DND-41 (cell line): ENCODE measurements around the gene GNAT1.

ENCODE experiments used
- ATAC-seq: fragments of 200-7000 bp; cut with Tn5 transposase; 3 replicates; pipeline ENCODE4 v1.9.1; 2021; ENCODE audit warnings: low read depth; ENCODE audit not compliant: insufficient read depth
- DNase-seq: peaks from one replicate; pipeline ENCODE4 v3.0.0-alpha.2; 2020
- H2AFZ ChIP-seq: 2 replicates; pipeline ENCODE4 v1.6.0; 2012; ENCODE audit warnings: low read depth, low read length
- H3K27ac ChIP-seq: 2 replicates; pipeline ENCODE4 v1.5.1; 2012; ENCODE audit warnings: low read length, inconsistent platforms
- H3K27me3 ChIP-seq: fragments of 200-600 bp; sonication (generic); 2 replicates; pipeline ENCODE4 v1.6.0; 2012; ENCODE audit warnings: low read length, mild to moderate bottlenecking, inconsistent platforms; ENCODE audit not compliant: insufficient read depth, poor library complexity
- H3K36me3 ChIP-seq: 2 replicates; pipeline ENCODE4 v1.5.1; 2012; ENCODE audit warnings: low read length, inconsistent platforms; ENCODE audit not compliant: insufficient read depth
- H3K4me1 ChIP-seq: 2 replicates; pipeline ENCODE4 v1.5.1; 2012; ENCODE audit warnings: mild to moderate bottlenecking, low read length; ENCODE audit not compliant: insufficient read depth
- H3K4me2 ChIP-seq: 2 replicates; pipeline ENCODE4 v1.6.0; 2012; ENCODE audit warnings: mild to moderate bottlenecking, moderate library complexity, low read length, inconsistent platforms; ENCODE audit not compliant: insufficient read depth
- H3K4me3 ChIP-seq, 2 experiments: fragments of 200-600 bp in 1 of 2; shearing (Covaris generic) in 1 of 2; 2 replicates each; pipeline ENCODE4 v1.5.1; 2012 to 2016; ENCODE audit warnings: inconsistent platforms in 2 of 2, low read length in 2 of 2, mild to moderate bottlenecking in 2 of 2, low read depth in 1 of 2, moderate library complexity in 1 of 2
- H3K79me2 ChIP-seq: 2 replicates; pipeline ENCODE4 v1.6.0; 2012; ENCODE audit warnings: low read length, inconsistent platforms; ENCODE audit not compliant: insufficient read depth
- H3K9ac ChIP-seq: 2 replicates; pipeline ENCODE4 v1.6.0; 2012; ENCODE audit warnings: low read depth, mild to moderate bottlenecking, inconsistent platforms, low read length, moderate library complexity
- H3K9me3 ChIP-seq: 2 replicates; pipeline ENCODE4 v1.5.1; 2012; ENCODE audit warnings: low read length, moderate library complexity, mild to moderate bottlenecking, inconsistent platforms; ENCODE audit not compliant: insufficient read depth, severe bottlenecking
- H4K20me1 ChIP-seq: 2 replicates; pipeline ENCODE4 v1.6.0; 2012; ENCODE audit warnings: low read length; ENCODE audit not compliant: insufficient read depth
- EZH2 ChIP-seq: IDR thresholded peaks from 3 replicates; pipeline ENCODE4 v1.6.1; 2012; ENCODE audit warnings: borderline replicate concordance, low read depth, mild to moderate bottlenecking, moderate library complexity, low read length, inconsistent platforms; ENCODE audit not compliant: severe bottlenecking
- TF ChIP-seq, protein P1 (sequence below): IDR thresholded peaks from 2 replicates; pipeline ENCODE4 v1.5.1; 2012; ENCODE audit warnings: borderline replicate concordance, low read length, moderate library complexity, mild to moderate bottlenecking; ENCODE audit not compliant: poor library complexity, severe bottlenecking; ENCODE audit errors: extremely low read depth

GNAT1 gene

DNA sequence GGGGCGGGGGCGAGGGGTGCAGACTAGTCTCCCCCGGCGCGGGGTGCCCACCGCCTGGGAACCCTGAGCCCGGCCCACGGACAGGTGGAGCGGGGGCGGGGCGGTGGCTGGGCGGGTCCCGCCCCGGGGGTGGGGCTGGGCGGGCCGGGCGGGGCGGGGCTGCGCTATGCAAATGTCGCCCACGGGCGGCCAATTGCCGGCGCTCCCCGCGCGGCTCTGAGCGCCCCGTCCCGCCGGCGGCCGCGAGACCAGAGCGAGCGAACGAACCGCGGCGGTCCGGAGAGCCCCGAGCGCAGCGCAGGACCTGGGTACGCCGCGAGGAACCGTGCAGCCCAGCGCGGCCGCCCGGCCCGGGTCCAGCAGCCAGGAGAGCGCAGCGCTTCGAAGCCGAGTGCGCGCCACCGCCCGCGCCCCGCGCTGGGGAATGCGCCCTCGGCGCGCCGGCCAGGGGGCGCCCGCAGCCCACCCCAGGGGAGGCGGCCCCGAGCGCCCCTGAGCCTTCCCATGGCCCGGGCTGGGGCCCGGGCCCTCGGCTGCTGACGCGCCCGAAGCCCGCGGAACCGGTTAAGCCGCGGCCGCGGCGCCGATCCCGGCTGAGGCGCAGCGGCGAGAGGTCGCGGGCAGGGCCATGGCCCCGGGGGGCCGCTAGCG lies 36.4 kb upstream of the GNAT1 start, which contains the start of gene SEMA3F:
Gene SEMA3F, plus strand, starts transcription at position 485 of the 651 bp plus-strand sequence. CDS start 4,299 bp downstream, outside the sequence.
- Histone ChIP-seq H3K27ac (no peak within 1 kb of the TSS), H3K4me3 (no peak within 1 kb of the TSS), H3K27me3 (no peaks in the 10 kb centered on the region), H4K20me1 (no peaks in the 10 kb centered on the region), H3K9me3 (no peaks in the 10 kb centered on the region), H3K4me2 (no peak within 1 kb of the TSS), H3K4me1 (no peaks in the 10 kb centered on the region), H3K9ac (no peak within 1 kb of the TSS), H2AFZ (no peak within 1 kb of the TSS), H3K36me3 (no peaks in the 10 kb centered on the region), H3K79me2 (no peaks in the 10 kb centered on the region)
- TF ChIP-seq, protein P1, sequence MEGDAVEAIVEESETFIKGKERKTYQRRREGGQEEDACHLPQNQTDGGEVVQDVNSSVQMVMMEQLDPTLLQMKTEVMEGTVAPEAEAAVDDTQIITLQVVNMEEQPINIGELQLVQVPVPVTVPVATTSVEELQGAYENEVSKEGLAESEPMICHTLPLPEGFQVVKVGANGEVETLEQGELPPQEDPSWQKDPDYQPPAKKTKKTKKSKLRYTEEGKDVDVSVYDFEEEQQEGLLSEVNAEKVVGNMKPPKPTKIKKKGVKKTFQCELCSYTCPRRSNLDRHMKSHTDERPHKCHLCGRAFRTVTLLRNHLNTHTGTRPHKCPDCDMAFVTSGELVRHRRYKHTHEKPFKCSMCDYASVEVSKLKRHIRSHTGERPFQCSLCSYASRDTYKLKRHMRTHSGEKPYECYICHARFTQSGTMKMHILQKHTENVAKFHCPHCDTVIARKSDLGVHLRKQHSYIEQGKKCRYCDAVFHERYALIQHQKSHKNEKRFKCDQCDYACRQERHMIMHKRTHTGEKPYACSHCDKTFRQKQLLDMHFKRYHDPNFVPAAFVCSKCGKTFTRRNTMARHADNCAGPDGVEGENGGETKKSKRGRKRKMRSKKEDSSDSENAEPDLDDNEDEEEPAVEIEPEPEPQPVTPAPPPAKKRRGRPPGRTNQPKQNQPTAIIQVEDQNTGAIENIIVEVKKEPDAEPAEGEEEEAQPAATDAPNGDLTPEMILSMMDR, result no peak
- TF ChIP-seq EZH2, result no peak
- ATAC-seq, result no peak
- no peak for DNase-seq

DNA sequence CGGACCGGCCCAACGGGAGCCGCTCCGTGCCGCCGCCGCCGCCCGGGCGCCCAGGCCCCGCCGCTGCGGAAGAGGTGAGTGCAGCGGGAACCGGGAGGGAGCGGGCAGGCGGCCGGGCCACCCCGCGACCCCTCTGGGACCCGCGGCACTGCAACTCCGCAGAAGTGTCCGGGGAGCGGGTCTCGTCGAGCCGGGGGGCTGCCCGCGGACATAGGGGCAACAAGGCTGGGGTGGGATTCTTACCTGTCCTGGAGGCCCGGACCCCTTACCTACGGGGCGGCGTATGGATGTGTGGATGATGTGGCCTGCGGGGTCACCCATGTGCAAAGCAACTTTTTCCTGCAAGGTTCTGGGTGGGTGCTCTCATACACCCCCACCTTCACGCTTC lies 35.9 kb upstream of the GNAT1 start:
- no peaks in the 10 kb centered on the region for H3K27me3 ChIP-seq
- no peak for ATAC-seq
- no peaks in the 10 kb centered on the region for H4K20me1 ChIP-seq
- H3K4me1 ChIP-seq, result no peaks in the 10 kb centered on the region
- no peak overlapping the region for H3K4me3 ChIP-seq
- no peaks in the 10 kb centered on the region for H3K36me3 ChIP-seq
- H2AFZ ChIP-seq, result no peak overlapping the region
- H3K9me3 ChIP-seq, result no peaks in the 10 kb centered on the region
- DNase-seq, result no peak
- no peaks in the 10 kb centered on the region for H3K79me2 ChIP-seq
- TF ChIP-seq, protein P1, result no peak
- TF ChIP-seq EZH2, result no peak
- no peak overlapping the region for H3K27ac ChIP-seq
- no peak overlapping the region for H3K4me2 ChIP-seq
- no peak overlapping the region for H3K9ac ChIP-seq

DNA sequence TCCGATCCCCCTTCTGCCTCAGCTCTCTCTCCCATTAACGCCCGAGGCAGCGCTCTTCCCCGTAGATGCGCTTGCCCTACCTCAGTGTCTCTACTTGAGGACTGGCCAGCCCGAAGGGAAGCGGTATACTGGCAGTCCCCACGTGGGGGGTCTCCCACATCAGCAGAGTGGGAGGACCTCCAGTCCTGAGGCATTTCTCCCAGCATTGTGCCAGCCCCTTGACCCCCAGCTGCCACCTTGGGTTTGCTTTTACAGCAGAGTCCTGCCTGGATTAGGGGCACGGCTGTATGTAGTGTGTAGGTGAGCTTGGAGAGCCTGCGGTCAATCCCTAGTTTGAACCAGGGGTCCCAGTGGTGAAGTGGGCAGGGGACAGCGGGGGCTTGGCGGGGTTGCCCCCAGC lies 35.5 kb upstream of the GNAT1 start:
- TF ChIP-seq, protein P1, result no peak
- no peak for TF ChIP-seq EZH2
- no peak overlapping the region for H2AFZ ChIP-seq
- DNase-seq, result no peak
- no peak overlapping the region for H3K9ac ChIP-seq
- no peaks in the 10 kb centered on the region for H3K79me2 ChIP-seq
- H3K27ac ChIP-seq, result no peak overlapping the region
- no peaks in the 10 kb centered on the region for H3K9me3 ChIP-seq
- H3K4me2 ChIP-seq, result no peak overlapping the region
- H3K4me1 ChIP-seq, result no peaks in the 10 kb centered on the region
- no peaks in the 10 kb centered on the region for H4K20me1 ChIP-seq
- no peak for ATAC-seq
- no peaks in the 10 kb centered on the region for H3K36me3 ChIP-seq
- H3K27me3 ChIP-seq, result no peaks in the 10 kb centered on the region
- H3K4me3 ChIP-seq, result no peak overlapping the region
